HL-60 (cell line): Measurements from ENCODE around the gene PRPF6.

ENCODE experiments used
- CTCF ChIP-seq: IDR thresholded peaks from one replicate; pipeline ENCODE4 v1.5.1; 2011; ENCODE audit warnings: low read length, control low read depth, inconsistent platforms; ENCODE audit not compliant: insufficient read depth
- GABPA ChIP-seq: IDR thresholded peaks from 2 replicates; pipeline ENCODE4 v1.6.1; 2012; ENCODE audit warnings: low read depth
- POLR2AphosphoS5 ChIP-seq: IDR thresholded peaks from 2 replicates; pipeline ENCODE4 v1.6.1; 2012; ENCODE audit warnings: low read depth
- REST ChIP-seq: IDR thresholded peaks from 2 replicates; pipeline ENCODE4 v1.6.1; 2012; ENCODE audit warnings: low read depth; ENCODE audit not compliant: insufficient replicate concordance

GRCh38 chr20:63970714-63971431 lies 10.1 kb upstream of the PRPF6 start:
- no peak for TF ChIP-seq CTCF
- TF ChIP-seq POLR2AphosphoS5: no peak
- no peak for TF ChIP-seq REST
- no peak for TF ChIP-seq GABPA
